ENCODE results near the gene KAT6B. TPM values are rescaled to one million over a fixed set of nuclear protein-coding genes. Genes with fewer than 3 reads are reported as not detected.
A peak's percentile ranks its signal among the peaks of the same experiment; 100 is the strongest.

Gene KAT6B
- total RNA-seq, 1 donor from 2014 or later = 47.1 TPM

GRCh38 chr10:74822101-74822500 lies 4.3 kb upstream of the KAT6B start:
- ATAC-seq (no peak), DNase-seq (no peak)
- intact Hi-C loops (cut with micrococcal nuclease) = no loop called here

- ATAC-seq (no peak), DNase-seq (no peak)
- intact Hi-C loops (cut with micrococcal nuclease) = no loop called here
These were observed 3.8 kb upstream of the KAT6B start for GRCh38 chr10:74822521-74823089.

DNA sequence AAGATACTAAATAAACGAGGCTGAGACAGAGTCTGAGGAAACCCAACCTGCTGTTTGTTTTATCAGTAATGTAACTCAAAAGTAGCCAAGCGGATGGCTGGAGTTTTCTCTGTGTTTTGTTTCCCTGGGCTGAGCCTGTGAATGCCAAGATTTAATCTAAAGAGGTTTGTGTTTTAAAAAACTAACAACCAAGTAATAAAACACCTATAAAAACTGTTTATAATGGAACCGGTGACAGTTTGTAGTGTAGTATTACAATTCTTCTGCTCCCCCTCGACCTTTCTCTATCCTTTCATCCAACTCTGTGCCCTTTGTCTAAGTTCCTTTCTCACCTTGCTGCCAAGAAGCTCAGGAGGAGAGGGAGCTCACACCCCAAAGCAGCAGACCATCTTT lies 2.6 kb upstream of the KAT6B start:
- intact Hi-C loops (cut with micrococcal nuclease) = no loop called here
- DNase-seq (no peak), ATAC-seq (no peak)

GRCh38 chr10:74824184-74824899 lies 2.1 kb upstream of the KAT6B start:
- no peak for ATAC-seq
- no peak for DNase-seq

DNA sequence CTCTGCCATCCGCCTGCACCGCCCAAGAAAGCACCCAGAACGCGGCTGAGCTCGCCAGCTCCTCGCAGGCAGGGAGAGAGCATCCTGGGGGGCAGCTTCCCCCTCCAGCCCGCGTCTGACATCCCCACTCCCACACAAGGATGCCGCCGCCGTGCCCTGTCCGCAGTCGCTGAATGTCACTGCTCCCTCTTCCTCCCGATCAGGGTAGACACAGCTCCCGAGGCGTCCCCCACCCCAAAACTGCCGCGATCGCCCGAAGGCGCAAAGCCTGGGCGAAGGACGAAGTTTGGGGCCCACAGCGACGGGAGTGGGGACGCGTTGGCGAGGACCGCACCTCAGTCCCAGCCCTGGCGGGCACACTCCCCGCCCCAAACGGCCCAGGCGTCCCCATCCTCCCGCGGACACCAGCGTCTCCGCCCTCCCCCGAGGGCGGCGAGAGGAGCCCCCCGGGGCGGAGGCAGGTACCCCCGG lies 1.5 kb upstream of the KAT6B start:
- DNase-seq (no peak), ATAC-seq (no peak)
- intact Hi-C loops (cut with micrococcal nuclease) = no loop called here

More at GRCh38 chr10:74824184-74824899, 2.1 kb upstream of the KAT6B start:
- intact Hi-C loops (cut with micrococcal nuclease) = no loop called here

- ATAC-seq = peak; percentile 46
- intact Hi-C loops (cut with micrococcal nuclease) = no loop called here
- DNase-seq = peak; percentile 76
These were observed 844 bp upstream of the KAT6B start for GRCh38 chr10:74825371-74826141.

DNA sequence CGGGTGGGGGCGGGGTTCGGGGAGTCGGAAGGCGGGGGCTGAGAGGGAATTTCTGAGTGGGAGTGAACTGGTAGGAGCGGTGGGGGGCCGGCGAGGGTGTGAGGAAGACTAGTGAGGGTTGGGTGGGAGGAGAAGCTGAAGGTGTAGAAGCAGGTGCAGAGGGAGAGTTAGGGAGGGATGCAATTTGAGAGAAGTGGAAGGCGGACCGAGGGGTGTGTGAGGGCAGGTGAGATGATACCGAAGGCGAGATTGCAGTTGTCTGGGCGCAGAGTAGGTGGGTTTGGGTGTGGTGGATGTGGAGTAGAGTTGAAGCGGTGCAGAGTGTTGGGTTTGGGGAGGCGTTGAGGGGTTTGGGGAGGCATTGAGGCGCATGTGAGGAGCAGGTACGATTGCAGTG lies 643 bp downstream of the KAT6B start:
- intact Hi-C loops (cut with micrococcal nuclease) = no loop called here
- DNase-seq (no peak), ATAC-seq (no peak)

GRCh38 chr10:74827694-74828093 lies 1.3 kb downstream of the KAT6B start:
- DNase-seq (no peak), ATAC-seq (no peak)
- intact Hi-C loops (cut with micrococcal nuclease) = no loop called here

DNA sequence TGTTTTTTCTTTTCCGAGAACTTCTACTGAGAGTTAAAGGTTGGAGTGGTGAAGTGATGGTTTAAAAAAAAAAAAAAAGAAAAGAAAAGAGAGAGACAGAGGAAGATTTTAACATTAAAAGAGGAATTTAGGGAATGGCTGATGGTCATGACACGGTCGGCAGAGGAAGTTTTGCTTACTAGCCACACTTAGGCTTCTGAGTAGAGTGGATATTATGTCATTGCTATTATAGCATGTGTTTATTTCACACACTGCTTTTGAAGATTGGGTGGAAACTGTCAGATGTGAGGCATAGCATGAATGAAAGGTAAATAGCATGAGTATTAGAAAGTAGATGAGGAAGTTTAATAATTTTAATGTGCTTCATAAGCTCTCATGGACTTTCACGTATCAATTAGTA lies 2.5 kb downstream of the KAT6B start:
- intact Hi-C loops (cut with micrococcal nuclease) = no loop called here
- no peak for DNase-seq
- ATAC-seq = no peak

DNA sequence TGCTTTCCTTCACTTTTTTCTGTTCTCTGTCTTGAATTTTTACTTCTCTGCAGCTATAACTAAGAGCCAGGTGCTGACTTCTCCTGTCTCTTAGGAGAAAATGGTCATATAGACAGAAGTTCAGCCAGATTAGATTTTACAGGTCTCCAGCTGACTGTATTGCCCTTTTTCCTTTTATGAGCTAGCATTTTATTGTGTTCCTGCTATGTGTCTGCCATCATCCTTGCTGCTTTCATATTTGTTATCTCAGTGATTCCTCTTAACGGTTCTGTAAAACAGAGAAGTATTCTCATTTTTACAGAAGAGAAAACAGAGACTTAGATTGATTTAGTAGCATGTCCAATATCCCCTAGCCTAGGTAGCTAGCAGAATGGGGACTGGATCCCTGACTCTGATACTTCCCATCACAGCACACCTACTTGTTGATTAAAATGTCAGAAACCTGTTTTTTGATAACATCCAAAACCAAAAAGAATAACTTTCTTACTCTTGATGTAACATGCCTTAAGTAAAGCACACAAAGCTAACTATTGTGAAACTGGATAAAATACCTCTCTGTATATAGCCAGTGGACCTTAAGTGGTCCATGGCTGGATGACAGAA lies 5.2 kb downstream of the KAT6B start:
- DNase-seq = no peak
- intact Hi-C loops (cut with micrococcal nuclease) = no loop called here
- no peak for ATAC-seq

GRCh38 chr10:74835963-74836362 lies 9.6 kb downstream of the KAT6B start:
- DNase-seq (no peak), ATAC-seq (no peak)
- intact Hi-C loops (cut with micrococcal nuclease) = no loop called here

DNA sequence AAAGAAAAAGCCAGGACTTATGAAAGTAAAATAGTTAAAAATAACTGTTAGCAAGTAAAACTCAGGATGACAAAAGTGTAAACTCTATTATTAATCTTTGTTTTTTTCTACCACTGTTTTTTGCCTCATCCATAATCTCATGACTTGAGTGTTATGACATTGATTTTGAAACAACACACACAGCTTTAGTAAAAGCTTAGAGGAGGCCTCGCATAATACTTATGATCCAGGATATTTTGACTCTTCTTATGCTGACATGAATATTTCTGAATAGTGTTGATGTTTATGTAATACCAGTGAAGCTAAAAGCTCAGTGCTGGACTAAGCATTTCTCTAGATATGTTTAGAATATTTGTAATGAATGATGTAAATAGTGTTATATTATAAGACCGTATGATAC lies 10.5 kb downstream of the KAT6B start:
- intact Hi-C loops (cut with micrococcal nuclease) = no loop called here
- no peak for DNase-seq
- no peak for ATAC-seq

DNA sequence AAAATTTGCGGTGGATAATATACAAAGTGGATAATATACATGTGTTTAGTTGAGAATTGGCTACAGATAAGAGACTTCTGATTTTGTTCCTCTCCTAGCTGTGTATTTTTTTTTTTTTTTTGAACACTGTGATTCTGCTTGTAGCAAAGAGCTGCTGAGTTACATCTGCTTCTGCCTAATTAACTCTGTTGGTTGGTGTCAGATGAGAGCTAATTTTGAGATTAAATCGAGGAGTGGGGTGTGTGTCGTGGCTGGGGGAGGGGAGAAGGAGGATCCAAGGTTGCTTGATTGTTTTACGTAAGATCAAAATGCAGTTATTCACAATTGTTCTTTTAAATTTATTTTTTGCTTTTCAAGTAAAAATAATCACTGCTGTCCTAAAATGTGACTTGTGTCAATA lies 11.3 kb downstream of the KAT6B start:
- intact Hi-C loops (cut with micrococcal nuclease) = no loop called here
- DNase-seq = no peak
- ATAC-seq = no peak

- DNase-seq (no peak), ATAC-seq (no peak)
- intact Hi-C loops (cut with micrococcal nuclease) = no loop called here
These were observed 13.3 kb downstream of the KAT6B start for GRCh38 chr10:74839708-74840107.

GRCh38 chr10:74841265-74841973 lies 15.0 kb downstream of the KAT6B start:
- peak; percentile 81 for ATAC-seq
- peak; percentile 62 for DNase-seq
- intact Hi-C loops (cut with micrococcal nuclease) = no loop called here

DNA sequence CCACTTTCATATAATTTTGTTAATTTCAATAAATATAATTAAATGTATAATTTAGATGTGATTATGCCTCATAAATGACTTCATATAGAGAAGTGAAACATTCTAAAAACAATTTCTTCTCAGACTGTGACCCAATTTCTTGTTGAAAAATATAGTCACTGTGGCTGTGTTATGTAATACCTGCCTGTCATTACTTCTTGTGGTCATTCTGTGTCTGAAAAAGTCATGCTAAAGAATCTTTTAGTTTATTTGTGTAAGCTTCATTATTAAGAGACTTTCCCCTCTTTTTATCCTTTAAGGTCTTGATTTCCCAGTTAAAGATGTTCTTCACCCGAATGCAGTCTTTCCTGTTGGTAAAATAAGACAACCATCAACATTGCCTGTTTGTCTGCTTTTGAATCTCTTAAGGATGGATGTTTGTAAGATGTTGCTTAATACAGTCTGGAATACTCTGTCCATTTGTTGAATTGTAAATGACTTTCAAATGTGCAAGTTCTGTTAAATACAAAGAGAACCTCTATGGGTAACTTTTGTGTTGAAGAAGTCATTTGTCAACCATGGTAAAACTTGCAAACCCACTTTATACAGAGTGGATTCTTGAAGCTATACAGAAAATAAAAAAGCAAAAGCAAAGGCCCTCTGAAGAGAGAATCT lies 16.0 kb downstream of the KAT6B start:
- DNase-seq (no peak), ATAC-seq (no peak)
- intact Hi-C loops (cut with micrococcal nuclease) = no loop called here

DNA sequence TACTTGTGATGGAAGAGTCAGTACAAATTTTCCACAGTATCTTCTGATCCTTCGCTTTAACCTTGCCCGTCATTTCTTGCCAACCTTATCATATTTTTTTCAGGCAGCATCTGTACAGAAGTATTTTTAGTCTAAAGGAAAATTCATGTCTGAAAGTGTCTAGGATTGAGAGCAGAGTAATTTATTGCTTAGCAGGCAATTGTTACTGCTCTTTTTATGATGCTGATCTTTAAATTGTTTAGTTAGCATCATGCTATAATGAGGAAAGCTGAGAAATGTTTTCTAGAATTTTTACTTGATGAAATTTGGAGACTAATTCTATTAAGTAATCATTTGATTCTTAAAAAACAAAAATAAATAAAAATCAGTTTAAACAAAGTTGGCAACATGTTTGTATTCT lies 20.6 kb downstream of the KAT6B start:
- intact Hi-C loops (cut with micrococcal nuclease) = no loop called here
- DNase-seq (no peak), ATAC-seq (peak; percentile 40)

DNA sequence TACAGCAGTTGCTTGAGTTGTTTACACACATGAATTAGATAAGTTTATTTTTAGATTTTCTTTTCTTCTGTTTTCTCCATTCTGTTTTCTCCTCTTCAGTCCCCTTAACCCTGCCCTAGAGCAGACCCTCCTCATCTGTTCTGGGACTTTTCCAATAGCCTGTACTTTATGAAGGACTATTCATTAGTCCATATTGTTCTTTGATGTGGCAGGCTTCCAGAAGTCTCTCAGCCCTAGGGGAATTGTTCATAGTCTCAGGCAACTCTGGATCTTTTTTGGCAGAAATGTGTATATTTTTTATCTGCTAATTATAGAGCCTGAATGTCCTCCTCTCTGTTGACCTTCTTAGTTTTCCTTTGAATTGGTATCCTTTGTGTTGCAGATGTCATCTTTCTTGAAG lies 25.4 kb downstream of the KAT6B start:
- ATAC-seq (peak; percentile 23), DNase-seq (no peak)
- intact Hi-C loops (cut with micrococcal nuclease) = no loop called here

DNA sequence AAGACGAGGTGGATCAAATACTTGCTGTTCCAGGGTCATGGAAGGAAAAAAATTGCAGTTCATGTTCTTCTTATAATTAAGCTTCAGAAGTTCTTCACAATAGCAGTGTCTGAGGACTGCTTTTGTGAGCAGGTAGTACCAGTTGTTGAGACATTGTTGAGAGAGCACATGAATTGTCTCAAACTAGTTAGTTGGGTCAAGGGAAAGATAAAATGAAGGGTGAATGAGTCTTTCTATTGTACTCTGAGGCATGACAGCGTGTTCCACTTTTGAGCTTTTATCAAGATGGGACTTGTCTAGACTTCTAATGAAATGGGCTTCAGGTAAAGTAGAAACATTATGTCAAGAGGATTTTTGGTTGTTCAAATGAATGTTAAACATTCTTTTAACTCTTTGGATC lies 26.0 kb downstream of the KAT6B start:
- intact Hi-C loops (cut with micrococcal nuclease) = no loop called here
- DNase-seq (no peak), ATAC-seq (no peak)
